PC-3 (cell line): ENCODE results near the gene IRF2. TPM values are rescaled to one million over a fixed set of nuclear protein-coding genes. Genes with fewer than 3 reads are reported as not detected.

Experiments
- ATAC-seq: fragments of 200-7000 bp; cut with Tn5 transposase; 2 replicates; pipeline ENCODE4 v1.9.1; 2020; ENCODE audit warnings: mild to moderate bottlenecking, moderate library complexity
- BruUV-seq: library from RNA; stranded (reverse); fragments of 400-500 nt; replicated peaks from 2 replicates; lab custom pipeline; 2021; lab: Mats Ljungman, UMichigan
- CTCF ChIA-PET: fragments of 300-600 bp; sonication (Branson Sonifier 250); formaldehyde crosslinking; loops from one replicate; lab custom pipeline; 2022; ENCODE audit warnings: antibody characterized with exemption; lab: Charles Lee
- POLR2A ChIA-PET: fragments of 300-600 bp; sonication (Branson Sonifier 250); formaldehyde crosslinking; loops from one replicate; lab custom pipeline; 2022; ENCODE audit warnings: antibody characterized with exemption; ENCODE audit not compliant: unreplicated experiment; lab: Charles Lee
- DNase-seq: peaks from one replicate; pipeline ENCODE4 v3.0.0-alpha.2; 2015
- H2AFZ ChIP-seq: fragments of 300-600 bp; sonication (generic); 2 replicates; pipeline ENCODE4 v1.6.0; 2016; ENCODE audit warnings: antibody characterized with exemption, low read length
- H3F3A ChIP-seq: fragments of 300-600 bp; sonication (generic); one replicate; pipeline ENCODE4 v1.6.0; 2017; ENCODE audit warnings: antibody characterized with exemption, low read length, control low read depth, mild to moderate bottlenecking; ENCODE audit not compliant: unreplicated experiment
- H3K27ac ChIP-seq: fragments of 300-600 bp; sonication (generic); 2 replicates; pipeline ENCODE4 v1.5.1; 2016; ENCODE audit warnings: mild to moderate bottlenecking, low read length
- H3K27me3 ChIP-seq: fragments of 300-600 bp; sonication (generic); 2 replicates; pipeline ENCODE4 v1.6.1; 2016; ENCODE audit warnings: low read length, mixed read lengths
- H3K36me3 ChIP-seq: fragments of 300-600 bp; sonication (generic); 2 replicates; pipeline ENCODE4 v1.6.1; 2016; ENCODE audit warnings: low read depth, mixed run types, low read length, mixed read lengths
- H3K4me1 ChIP-seq: fragments of 300-600 bp; sonication (generic); 2 replicates; pipeline ENCODE4 v1.5.1; 2016; ENCODE audit warnings: low read length; ENCODE audit not compliant: insufficient read depth
- H3K4me2 ChIP-seq: fragments of 300-600 bp; sonication (generic); 2 replicates; pipeline ENCODE4 v1.6.0; 2016; ENCODE audit warnings: low read length
- H3K4me3 ChIP-seq: fragments of 300-600 bp; sonication (generic); 2 replicates; pipeline ENCODE4 v1.5.1; 2016; ENCODE audit warnings: mild to moderate bottlenecking, low read length, mixed read lengths
- H3K79me2 ChIP-seq: fragments of 300-600 bp; sonication (generic); 2 replicates; pipeline ENCODE4 v1.6.1; 2017; ENCODE audit warnings: low read length, mixed read lengths
- H3K9ac ChIP-seq: fragments of 300-600 bp; sonication (generic); 2 replicates; pipeline ENCODE4 v1.6.0; 2016; ENCODE audit warnings: mild to moderate bottlenecking, low read length
- H3K9me2 ChIP-seq: fragments of 300-600 bp; sonication (generic); replicated peaks from 2 replicates; pipeline ENCODE4 v1.6.1; 2016; ENCODE audit warnings: mixed run types, low read length, mixed read lengths
- H3K9me3 ChIP-seq: fragments of 300-600 bp; sonication (generic); 2 replicates; pipeline ENCODE4 v1.6.1; 2016; ENCODE audit warnings: low read length, mixed read lengths
- H4K20me1 ChIP-seq: fragments of 300-600 bp; sonication (generic); 2 replicates; pipeline ENCODE4 v1.6.1; 2016; ENCODE audit warnings: low read length, mixed read lengths
- EZH2 ChIP-seq: fragments of 300-600 bp; sonication (generic); IDR thresholded peaks from one replicate; pipeline ENCODE4 v1.6.1; 2017; ENCODE audit warnings: antibody characterized with exemption, mild to moderate bottlenecking, low read length; ENCODE audit not compliant: unreplicated experiment
- EZH2phosphoT487 ChIP-seq: fragments of 300-600 bp; sonication (generic); IDR thresholded peaks from 2 replicates; pipeline ENCODE4 v1.6.1; 2018; ENCODE audit warnings: mild to moderate bottlenecking, antibody characterized with exemption, low read length, borderline replicate concordance
- intact Hi-C: fragments of 100-400 bp; cut with micrococcal nuclease; formaldehyde crosslinking; loops from 2 replicates; pipeline ENCODE4 v1.9.0; 2023
- total RNA-seq: library from RNA; depleted of rRNA; stranded (reverse); fragments of >200 nt; gene quantifications from 2 replicates; pipeline ENCODE4 v1.2.3, GENCODE V29; 2014
- TF ChIP-seq, protein P1 (sequence below): fragments of 300-600 bp; sonication (generic); conservative IDR thresholded peaks from 2 replicates; pipeline ENCODE4 v1.5.1; 2017; ENCODE audit warnings: antibody characterized with exemption, low read depth, mild to moderate bottlenecking, low read length

The IRF2 gene
- total RNA-seq, 1 experiment from 2014 or later: 7.7 TPM

DNA sequence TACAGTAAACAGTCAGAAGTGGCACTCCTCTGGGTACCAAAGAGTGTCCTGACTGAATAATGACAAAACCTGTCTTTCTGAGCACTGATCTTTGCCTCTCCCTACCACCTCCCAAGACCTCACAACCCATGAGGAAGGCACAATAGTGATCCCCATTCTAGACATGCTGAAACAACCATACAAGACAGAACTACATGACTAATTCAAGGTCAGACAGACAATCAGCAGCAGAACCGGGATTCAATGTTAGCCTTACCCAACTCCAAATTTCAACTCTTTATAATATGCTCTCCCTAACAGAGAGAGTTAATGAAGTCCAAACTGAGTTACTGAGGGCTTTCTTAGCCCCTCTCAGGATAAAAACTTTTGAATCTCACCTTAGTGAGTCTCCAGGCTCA is 71.0 kb downstream of the IRF2 start:
- H3K27me3 ChIP-seq: no peaks in the 10 kb centered on the region
- H3K4me2 ChIP-seq: no peak overlapping the region
- POLR2A ChIA-PET: no interaction called here
- no peaks in the 10 kb centered on the region for H4K20me1 ChIP-seq
- H3K27ac ChIP-seq: no peak overlapping the region
- no peaks in the 10 kb centered on the region for H3F3A ChIP-seq
- no peaks in the 10 kb centered on the region for H3K9me3 ChIP-seq
- CTCF ChIA-PET: no interaction called here
- H3K4me1 ChIP-seq: peaks cover 24% of the 10 kb centered on the region
- no peak overlapping the region for H3K4me3 ChIP-seq
- TF ChIP-seq EZH2 (no peak), EZH2phosphoT487 (no peak)
- TF ChIP-seq, protein P1, sequence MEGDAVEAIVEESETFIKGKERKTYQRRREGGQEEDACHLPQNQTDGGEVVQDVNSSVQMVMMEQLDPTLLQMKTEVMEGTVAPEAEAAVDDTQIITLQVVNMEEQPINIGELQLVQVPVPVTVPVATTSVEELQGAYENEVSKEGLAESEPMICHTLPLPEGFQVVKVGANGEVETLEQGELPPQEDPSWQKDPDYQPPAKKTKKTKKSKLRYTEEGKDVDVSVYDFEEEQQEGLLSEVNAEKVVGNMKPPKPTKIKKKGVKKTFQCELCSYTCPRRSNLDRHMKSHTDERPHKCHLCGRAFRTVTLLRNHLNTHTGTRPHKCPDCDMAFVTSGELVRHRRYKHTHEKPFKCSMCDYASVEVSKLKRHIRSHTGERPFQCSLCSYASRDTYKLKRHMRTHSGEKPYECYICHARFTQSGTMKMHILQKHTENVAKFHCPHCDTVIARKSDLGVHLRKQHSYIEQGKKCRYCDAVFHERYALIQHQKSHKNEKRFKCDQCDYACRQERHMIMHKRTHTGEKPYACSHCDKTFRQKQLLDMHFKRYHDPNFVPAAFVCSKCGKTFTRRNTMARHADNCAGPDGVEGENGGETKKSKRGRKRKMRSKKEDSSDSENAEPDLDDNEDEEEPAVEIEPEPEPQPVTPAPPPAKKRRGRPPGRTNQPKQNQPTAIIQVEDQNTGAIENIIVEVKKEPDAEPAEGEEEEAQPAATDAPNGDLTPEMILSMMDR: no peak
- no peak overlapping the region for H2AFZ ChIP-seq
- BruUV-seq: no TSS peak
- H3K36me3 ChIP-seq: no peaks in the 10 kb centered on the region
- ATAC-seq (no peak), DNase-seq (no peak)
- no peaks in the 10 kb centered on the region for H3K9me2 ChIP-seq
- H3K79me2 ChIP-seq: no peaks in the 10 kb centered on the region
- H3K9ac ChIP-seq: no peak overlapping the region
- intact Hi-C loops: loop anchor here (5.0 to 10.0 kb wide), 4 partner anchors 61 to 241 kb away; partner anchors contain the start of genes CASP3, IRF2 and PRIMPOL

DNA sequence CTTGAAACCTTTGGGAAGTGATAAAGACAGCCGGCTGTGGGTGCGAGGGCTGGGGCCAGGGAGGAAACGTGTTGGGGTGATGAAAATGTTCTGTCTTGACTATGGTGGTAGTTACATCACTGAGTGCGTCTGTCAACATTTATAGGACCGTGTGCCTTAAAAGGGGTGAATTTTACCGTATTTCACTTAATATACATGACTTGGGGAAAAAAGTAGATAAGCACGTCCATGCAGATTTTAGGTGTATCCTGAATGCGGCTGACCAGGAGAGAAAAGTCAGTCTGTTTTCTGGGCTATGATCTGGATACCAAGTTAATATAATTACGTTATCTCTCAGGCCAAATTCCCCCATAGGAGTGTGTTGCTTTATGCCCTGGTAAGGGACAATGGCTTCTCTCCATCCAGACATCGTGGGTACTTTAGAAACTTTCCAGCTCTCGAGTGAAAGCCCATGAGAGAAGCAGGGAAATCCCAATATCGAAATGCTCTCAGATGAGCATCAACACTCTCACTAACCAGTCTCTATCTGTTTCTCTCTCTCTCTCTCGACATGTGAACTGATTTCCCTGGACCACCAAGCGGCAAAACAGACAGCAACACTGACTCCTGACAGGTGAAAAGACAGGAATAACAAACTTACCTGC is 71.5 kb downstream of the IRF2 start:
- Histone ChIP-seq H3F3A (no peaks in the 10 kb centered on the region), H3K27ac (no peak overlapping the region), H3K4me2 (no peak overlapping the region), H3K4me1 (peaks cover 18% of the 10 kb centered on the region), H3K9me3 (no peaks in the 10 kb centered on the region), H3K36me3 (no peaks in the 10 kb centered on the region), H4K20me1 (no peaks in the 10 kb centered on the region), H3K9me2 (no peaks in the 10 kb centered on the region), H3K79me2 (no peaks in the 10 kb centered on the region), H3K27me3 (no peaks in the 10 kb centered on the region), H3K9ac (no peak overlapping the region), H3K4me3 (no peak overlapping the region), H2AFZ (no peak overlapping the region)
- no TSS peak for BruUV-seq
- intact Hi-C loops: loop anchor here (5.0 to 10.0 kb wide), 4 partner anchors 61 to 242 kb away; partner anchors contain the start of genes CASP3, IRF2 and PRIMPOL
- POLR2A ChIA-PET: no interaction called here
- no peak for TF ChIP-seq EZH2
- TF ChIP-seq, protein P1: no peak
- no peak for TF ChIP-seq EZH2phosphoT487
- ATAC-seq (no peak), DNase-seq (no peak)
- CTCF ChIA-PET: no interaction called here

DNA sequence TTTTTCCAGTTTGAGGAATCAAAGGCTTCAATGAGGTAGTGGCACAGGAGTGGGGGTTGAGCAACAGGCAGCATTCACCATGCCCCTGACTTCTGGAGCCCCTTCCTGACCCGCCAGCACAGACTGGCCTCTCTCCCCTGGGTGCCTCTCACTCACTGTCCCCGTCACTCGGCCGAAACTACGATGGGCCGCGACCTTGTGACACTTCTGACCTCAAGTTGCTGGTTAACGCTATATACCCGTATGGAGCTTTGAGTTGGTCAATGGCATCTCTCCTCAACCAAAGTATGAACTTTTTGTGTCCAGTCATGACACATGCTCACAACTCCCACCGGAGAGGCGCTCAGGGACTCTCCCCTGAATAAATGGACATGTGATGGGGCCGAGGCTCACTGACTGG is 72.1 kb downstream of the IRF2 start:
- Histone ChIP-seq H3K4me3 (no peak overlapping the region), H3F3A (no peaks in the 10 kb centered on the region), H3K4me1 (peaks cover 14% of the 10 kb centered on the region), H3K9ac (no peak overlapping the region), H3K4me2 (no peak overlapping the region), H3K27me3 (no peaks in the 10 kb centered on the region), H3K9me2 (no peaks in the 10 kb centered on the region), H3K9me3 (no peaks in the 10 kb centered on the region), H2AFZ (no peak overlapping the region), H4K20me1 (no peaks in the 10 kb centered on the region), H3K36me3 (no peaks in the 10 kb centered on the region), H3K27ac (no peak overlapping the region), H3K79me2 (no peaks in the 10 kb centered on the region)
- DNase-seq (no peak), ATAC-seq (no peak)
- ChIA-PET POLR2A (no interaction called here), CTCF (no interaction called here)
- intact Hi-C loops: loop anchor here (5.0 to 10.0 kb wide), 4 partner anchors 60 to 243 kb away; partner anchors contain the start of genes CASP3, IRF2 and PRIMPOL
- TF ChIP-seq EZH2: no peak
- TF ChIP-seq, protein P1: no peak
- TF ChIP-seq EZH2phosphoT487: no peak
- no TSS peak for BruUV-seq
